IMR-90 (cell line): ENCODE measurements around the gene SPG11. TPM values are rescaled to one million over a fixed set of nuclear protein-coding genes. Genes with fewer than 3 reads are reported as not detected.

ENCODE experiments used
- ATAC-seq: fragments of 200-7000 bp; cut with Tn5 transposase; 2 replicates; pipeline ENCODE4 v1.9.1; 2020; ENCODE audit warnings: low read depth, mild to moderate bottlenecking, moderate library complexity
- BruUV-seq: library from RNA; stranded (reverse); fragments of 400-500 nt; replicated peaks from 2 replicates; lab custom pipeline; 2021; lab: Mats Ljungman, UMichigan
- CTCF ChIA-PET: fragments of 300-600 bp; formaldehyde crosslinking; extraction: SDS; loops from one replicate; lab custom pipeline; 2021; ENCODE audit warnings: antibody characterized with exemption; lab: Yijun Ruan, JAX
- POLR2A ChIA-PET: fragments of 300-600 bp; sonication (Branson Sonifier 250); formaldehyde crosslinking; loops from one replicate; lab custom pipeline; 2022; ENCODE audit warnings: antibody characterized with exemption; ENCODE audit not compliant: unreplicated experiment; lab: Charles Lee
- DNase-seq: peaks from one replicate; pipeline ENCODE4 v3.0.0; 2013
- H2AFZ ChIP-seq: replicated peaks from 2 replicates; pipeline ENCODE3; 2013; ENCODE audit warnings: low read length, mild to moderate bottlenecking; ENCODE audit not compliant: poor library complexity
- H2AK5ac ChIP-seq: 2 replicates; pipeline ENCODE4 v1.6.1; 2013; ENCODE audit warnings: low read depth, low read length, inconsistent platforms
- H2AK9ac ChIP-seq: replicated peaks from 2 replicates; pipeline ENCODE3; 2013; ENCODE audit warnings: mild to moderate bottlenecking, low read depth, low read length, moderate library complexity; ENCODE audit not compliant: poor library complexity
- H2BK120ac ChIP-seq: 2 replicates; pipeline ENCODE4 v1.6.1; 2013; ENCODE audit warnings: low read depth, low read length, inconsistent platforms
- H2BK15ac ChIP-seq: 3 replicates; pipeline ENCODE4 v1.6.1; 2013; ENCODE audit warnings: low read depth, low read length, inconsistent platforms
- H2BK20ac ChIP-seq: 2 replicates; pipeline ENCODE4 v1.6.1; 2013; ENCODE audit warnings: low read depth, mild to moderate bottlenecking, inconsistent platforms, low read length, moderate library complexity
- H2BK5ac ChIP-seq: 2 replicates; pipeline ENCODE4 v1.6.1; 2013; ENCODE audit warnings: mild to moderate bottlenecking, low read depth, low read length, inconsistent platforms; ENCODE audit not compliant: poor library complexity, severe bottlenecking
- H3K14ac ChIP-seq: replicated peaks from 2 replicates; pipeline ENCODE4 v1.6.1; 2013; ENCODE audit warnings: low read depth, low read length, inconsistent platforms
- H3K18ac ChIP-seq: 2 replicates; pipeline ENCODE4 v1.6.1; 2013; ENCODE audit warnings: low read depth, low read length, control low read depth
- H3K23ac ChIP-seq: 2 replicates; pipeline ENCODE4 v1.6.1; 2013; ENCODE audit warnings: low read depth, low read length, inconsistent platforms
- H3K27ac ChIP-seq: 2 replicates; pipeline ENCODE4 v1.5.1; 2013; ENCODE audit warnings: mild to moderate bottlenecking, control low read depth, low read length; ENCODE audit not compliant: insufficient read depth
- H3K27me3 ChIP-seq: 2 replicates; pipeline ENCODE4 v1.6.1; 2013; ENCODE audit warnings: low read length; ENCODE audit not compliant: control insufficient read depth, insufficient read depth
- H3K36me3 ChIP-seq: 2 replicates; pipeline ENCODE4 v1.6.1; 2013; ENCODE audit warnings: low read length, mixed read lengths; ENCODE audit not compliant: control insufficient read depth, insufficient read depth
- H3K4ac ChIP-seq: 2 replicates; pipeline ENCODE4 v1.6.1; 2013; ENCODE audit warnings: low read depth, low read length, inconsistent platforms
- H3K4me1 ChIP-seq: 2 replicates; pipeline ENCODE4 v1.6.1; 2013; ENCODE audit warnings: low read length, mixed read lengths; ENCODE audit not compliant: control insufficient read depth, insufficient read depth
- H3K4me2 ChIP-seq: 2 replicates; pipeline ENCODE4 v1.6.1; 2013; ENCODE audit warnings: low read depth, mild to moderate bottlenecking, control low read depth, low read length, moderate library complexity
- H3K4me3 ChIP-seq: 2 replicates; pipeline ENCODE4 v1.5.1; 2013; ENCODE audit warnings: low read depth, mild to moderate bottlenecking, control low read depth, low read length, moderate library complexity; ENCODE audit not compliant: insufficient read depth
- H3K56ac ChIP-seq: 2 replicates; pipeline ENCODE4 v1.6.1; 2013; ENCODE audit warnings: low read length, inconsistent platforms; ENCODE audit not compliant: insufficient read depth; ENCODE audit errors: extremely low read depth
- H3K79me1 ChIP-seq, 2 experiments: 2 replicates each; pipeline ENCODE4 v1.6.1; 2013; ENCODE audit warnings: low read length in 2 of 2, inconsistent platforms in 1 of 2, low read depth in 1 of 2
- H3K9ac ChIP-seq: 2 replicates; pipeline ENCODE4 v1.6.1; 2013; ENCODE audit warnings: low read depth, low read length, control low read depth
- H3K9me1 ChIP-seq: 2 replicates; pipeline ENCODE4 v1.6.1; 2013; ENCODE audit warnings: low read length, inconsistent platforms; ENCODE audit not compliant: insufficient read depth
- H3K9me3 ChIP-seq: 2 replicates; pipeline ENCODE4 v1.6.1; 2013; ENCODE audit warnings: low read length; ENCODE audit not compliant: control insufficient read depth, insufficient read depth
- H4K20me1 ChIP-seq: 2 replicates; pipeline ENCODE4 v1.6.1; 2013; ENCODE audit warnings: low read length, inconsistent platforms; ENCODE audit not compliant: insufficient read depth
- H4K5ac ChIP-seq: 2 replicates; pipeline ENCODE4 v1.6.1; 2013; ENCODE audit warnings: mild to moderate bottlenecking, low read depth, low read length, control low read depth
- H4K8ac ChIP-seq, 2 experiments: 2 replicates each; pipeline ENCODE4 v1.6.1; 2013; ENCODE audit warnings: low read depth in 2 of 2, low read length in 2 of 2, control low read depth in 1 of 2, inconsistent platforms in 1 of 2
- H4K91ac ChIP-seq: 2 replicates; pipeline ENCODE4 v1.6.1; 2013; ENCODE audit warnings: low read depth, low read length, inconsistent platforms; ENCODE audit not compliant: insufficient read depth
- BHLHE40 ChIP-seq: fragments of 150-350 bp; IDR thresholded peaks from 2 replicates; pipeline ENCODE4 v1.6.1; 2016; ENCODE audit warnings: mild to moderate bottlenecking, low read depth, low read length
- CEBPB ChIP-seq: IDR thresholded peaks from 2 replicates; pipeline ENCODE4 v1.6.1; 2012; ENCODE audit warnings: low read depth, low read length, improper control_type of control experiment
- CHD1 ChIP-seq: IDR thresholded peaks from 2 replicates; pipeline ENCODE4 v1.6.1; 2012; ENCODE audit warnings: low read depth, low read length, improper control_type of control experiment
- FOS ChIP-seq: fragments of 150-350 bp; IDR thresholded peaks from 2 replicates; pipeline ENCODE4 v1.6.1; 2016; ENCODE audit warnings: low read depth, low read length
- MAFK ChIP-seq: IDR thresholded peaks from 2 replicates; pipeline ENCODE4 v1.6.1; 2012; ENCODE audit warnings: low read depth, low read length, improper control_type of control experiment
- MAZ ChIP-seq: IDR thresholded peaks from 2 replicates; pipeline ENCODE4 v1.6.1; 2012; ENCODE audit warnings: low read depth, mild to moderate bottlenecking, low read length, improper control_type of control experiment, moderate library complexity, borderline replicate concordance
- MXI1 ChIP-seq: IDR thresholded peaks from 2 replicates; pipeline ENCODE4 v1.6.1; 2012; ENCODE audit warnings: low read depth, mild to moderate bottlenecking, low read length, moderate library complexity, borderline replicate concordance
- NFE2L2 ChIP-seq: fragments of 150-350 bp; IDR thresholded peaks from 2 replicates; pipeline ENCODE4 v1.6.1; 2016; ENCODE audit warnings: low read depth, mild to moderate bottlenecking, low read length
- POLR2A ChIP-seq: IDR thresholded peaks from 2 replicates; pipeline ENCODE4 v1.6.1; 2012; ENCODE audit warnings: mild to moderate bottlenecking, low read depth, low read length
- RAD21 ChIP-seq: IDR thresholded peaks from 2 replicates; pipeline ENCODE4 v1.6.1; 2012; ENCODE audit warnings: low read length, improper control_type of control experiment
- RCOR1 ChIP-seq: IDR thresholded peaks from 2 replicates; pipeline ENCODE4 v1.6.1; 2012; ENCODE audit warnings: mild to moderate bottlenecking, low read length, improper control_type of control experiment; ENCODE audit not compliant: insufficient replicate concordance
- RFX5 ChIP-seq: IDR thresholded peaks from 2 replicates; pipeline ENCODE4 v1.8.0; 2012; ENCODE audit warnings: low read depth, mild to moderate bottlenecking, low read length, moderate library complexity
- SMC3 ChIP-seq: fragments of 150-350 bp; IDR thresholded peaks from 2 replicates; pipeline ENCODE4 v1.6.1; 2016; ENCODE audit warnings: low read depth, mild to moderate bottlenecking, antibody characterized with exemption, low read length, moderate library complexity
- WGBS, 2 experiments: methylation state at CpG; one replicate each; pipeline versions ENCODE4 v1.1.5 to v1.1.7; 2013; ENCODE audit warnings: missing lambda C conversion rate in 2 of 2; ENCODE audit not compliant: insufficient read length in 1 of 2; ENCODE audit errors: extremely low coverage in 2 of 2; 5-methylcytosine and 5-hydroxymethylcytosine counted together
- dilution Hi-C: fragments of 300-500 bp; cut with HindIII; formaldehyde crosslinking; loops from one replicate; pipeline ENCODE4 v1.14.3; 2018; ENCODE audit warnings: low sequenced_read_pairs; ENCODE audit not compliant: unreplicated experiment
- in situ Hi-C: fragments of 300-500 bp; cut with MboI; formaldehyde crosslinking; loops from 3 replicates; pipeline ENCODE4 v1.14.3; 2019; ENCODE audit warnings: low sequenced_read_pairs, inconsistent platforms, mixed read lengths
- intact Hi-C: fragments of 100-400 bp; cut with micrococcal nuclease; formaldehyde crosslinking; loops from 2 replicates; pipeline ENCODE4 v1.10.0; 2022
- polyA plus RNA-seq, 3 experiments: library from polyadenylated mRNA; depleted of rRNA; stranded (reverse); fragments of >200 nt; gene quantifications; 2 replicates each; pipeline ENCODE4 v1.2.3, GENCODE V29; 2012; ENCODE audit warnings: low replicate concordance in 1 of 3
- total RNA-seq: library from RNA; depleted of rRNA; stranded (reverse); fragments of >200 nt; gene quantifications from 2 replicates; pipeline ENCODE4 v1.2.3, GENCODE V29; 2012
- TF ChIP-seq, protein P1 (sequence below): fragments of 150-350 bp; IDR thresholded peaks from 2 replicates; pipeline ENCODE4 v1.6.1; 2016; ENCODE audit warnings: low read depth, mild to moderate bottlenecking, low read length, moderate library complexity, borderline replicate concordance
- TF ChIP-seq, protein P2 (sequence below): conservative IDR thresholded peaks from 2 replicates; pipeline ENCODE4 v1.5.1; 2012; ENCODE audit warnings: mild to moderate bottlenecking, low read depth, low read length, improper control_type of control experiment
- TF ChIP-seq, protein P3 (sequence below): fragments of 150-350 bp; IDR thresholded peaks from 2 replicates; pipeline ENCODE4 v1.6.1; 2017; ENCODE audit warnings: mild to moderate bottlenecking, antibody characterized with exemption, low read length, low read depth

Gene SPG11
- total and polyA plus RNA-seq, 2 of the 4 experiments (the other 2 are of a cell fraction): 30.8 to 32.6 TPM

GRCh38 chr15:44668921-44669320 is 5.5 kb upstream of the SPG11 start:
- Histone ChIP-seq H2BK120ac (no peak overlapping the region), H4K8ac (no peak overlapping the region), H3K56ac (no peak overlapping the region), H3K4me2 (no peak overlapping the region), H4K20me1 (no peaks in the 10 kb centered on the region), H4K5ac (no peak overlapping the region), H3K18ac (no peak overlapping the region), H3K36me3 (no peaks in the 10 kb centered on the region), H3K9me1 (0 out of 2 replicates have a peak, but pooled peaks cover 3% of the 10 kb centered on the region), H3K27me3 (peaks cover 18% of the 10 kb centered on the region), H2AFZ (no peak overlapping the region), H2BK15ac (no peak overlapping the region), H2BK20ac (no peak overlapping the region), H2AK9ac (no peak overlapping the region), H3K4ac (no peak overlapping the region), H3K14ac (no peak overlapping the region), H3K79me1 (no peaks in the 10 kb centered on the region; a peak in 1 of 4 replicates), H3K4me1 (no peaks in the 10 kb centered on the region), H3K23ac (no peak overlapping the region), H3K4me3 (no peak overlapping the region), H3K27ac (no peak overlapping the region), H3K9me3 (no peaks in the 10 kb centered on the region), H2BK5ac (no peak overlapping the region), H4K91ac (no peak overlapping the region), H3K9ac (no peak overlapping the region), H2AK5ac (no peak overlapping the region)
- WGBS, 2 experiments: no CpG with 5 or more reads among the region's 2 CpGs
- no TSS peak for BruUV-seq
- no peak for DNase-seq
- ChIA-PET POLR2A (no interaction called here), CTCF (no interaction called here)
- ATAC-seq: no peak
- dilution Hi-C loops: no loop called here
- TF ChIP-seq RAD21 (no peak), CEBPB (no peak), BHLHE40 (no peak), CHD1 (no peak), MXI1 (no peak), NFE2L2 (no peak), MAZ (no peak), MAFK (no peak), POLR2A (no peak), RCOR1 (no peak), RFX5 (no peak), SMC3 (no peak), FOS (no peak)
- TF ChIP-seq, protein P1, sequence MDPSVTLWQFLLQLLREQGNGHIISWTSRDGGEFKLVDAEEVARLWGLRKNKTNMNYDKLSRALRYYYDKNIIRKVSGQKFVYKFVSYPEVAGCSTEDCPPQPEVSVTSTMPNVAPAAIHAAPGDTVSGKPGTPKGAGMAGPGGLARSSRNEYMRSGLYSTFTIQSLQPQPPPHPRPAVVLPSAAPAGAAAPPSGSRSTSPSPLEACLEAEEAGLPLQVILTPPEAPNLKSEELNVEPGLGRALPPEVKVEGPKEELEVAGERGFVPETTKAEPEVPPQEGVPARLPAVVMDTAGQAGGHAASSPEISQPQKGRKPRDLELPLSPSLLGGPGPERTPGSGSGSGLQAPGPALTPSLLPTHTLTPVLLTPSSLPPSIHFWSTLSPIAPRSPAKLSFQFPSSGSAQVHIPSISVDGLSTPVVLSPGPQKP: no peak
- TF ChIP-seq, protein P2, sequence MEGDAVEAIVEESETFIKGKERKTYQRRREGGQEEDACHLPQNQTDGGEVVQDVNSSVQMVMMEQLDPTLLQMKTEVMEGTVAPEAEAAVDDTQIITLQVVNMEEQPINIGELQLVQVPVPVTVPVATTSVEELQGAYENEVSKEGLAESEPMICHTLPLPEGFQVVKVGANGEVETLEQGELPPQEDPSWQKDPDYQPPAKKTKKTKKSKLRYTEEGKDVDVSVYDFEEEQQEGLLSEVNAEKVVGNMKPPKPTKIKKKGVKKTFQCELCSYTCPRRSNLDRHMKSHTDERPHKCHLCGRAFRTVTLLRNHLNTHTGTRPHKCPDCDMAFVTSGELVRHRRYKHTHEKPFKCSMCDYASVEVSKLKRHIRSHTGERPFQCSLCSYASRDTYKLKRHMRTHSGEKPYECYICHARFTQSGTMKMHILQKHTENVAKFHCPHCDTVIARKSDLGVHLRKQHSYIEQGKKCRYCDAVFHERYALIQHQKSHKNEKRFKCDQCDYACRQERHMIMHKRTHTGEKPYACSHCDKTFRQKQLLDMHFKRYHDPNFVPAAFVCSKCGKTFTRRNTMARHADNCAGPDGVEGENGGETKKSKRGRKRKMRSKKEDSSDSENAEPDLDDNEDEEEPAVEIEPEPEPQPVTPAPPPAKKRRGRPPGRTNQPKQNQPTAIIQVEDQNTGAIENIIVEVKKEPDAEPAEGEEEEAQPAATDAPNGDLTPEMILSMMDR: no peak
- TF ChIP-seq, protein P3, sequence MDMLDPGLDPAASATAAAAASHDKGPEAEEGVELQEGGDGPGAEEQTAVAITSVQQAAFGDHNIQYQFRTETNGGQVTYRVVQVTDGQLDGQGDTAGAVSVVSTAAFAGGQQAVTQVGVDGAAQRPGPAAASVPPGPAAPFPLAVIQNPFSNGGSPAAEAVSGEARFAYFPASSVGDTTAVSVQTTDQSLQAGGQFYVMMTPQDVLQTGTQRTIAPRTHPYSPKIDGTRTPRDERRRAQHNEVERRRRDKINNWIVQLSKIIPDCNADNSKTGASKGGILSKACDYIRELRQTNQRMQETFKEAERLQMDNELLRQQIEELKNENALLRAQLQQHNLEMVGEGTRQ: no peak
- intact Hi-C loops: loop anchor here (5.0 kb wide), 1 partner anchor 33 kb away; no protein-coding TSS in a partner anchor
- in situ Hi-C loops: loop anchor here (5.0 kb wide), 1 partner anchor 68 kb away; the partner anchor contains the start of gene TRIM69
